ENCODE data around the gene AFG1L.
"Not testable (repeated sequence)": the region's sequence is repeated elsewhere in the genome, so short reads cannot be mapped to it uniquely, and the experiment has no call there.

Gene AFG1L

DNA sequence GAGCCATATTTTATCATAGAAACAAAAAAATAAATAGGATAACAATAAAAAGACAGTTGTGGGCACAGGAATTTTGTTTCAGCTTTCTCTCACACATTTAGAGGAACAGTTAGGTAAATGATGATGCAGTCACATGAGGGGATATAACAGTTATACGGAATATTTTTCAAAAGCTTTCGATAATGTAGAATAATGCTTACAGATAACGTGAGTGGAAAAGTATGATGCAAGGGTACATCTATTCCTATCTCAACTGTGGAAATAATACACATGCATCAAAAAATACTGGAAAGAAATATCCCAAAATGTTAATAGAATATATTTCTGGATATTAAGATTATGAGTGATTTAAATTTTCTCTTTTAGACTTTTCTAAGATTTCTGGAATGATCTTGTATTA lies 114.0 kb downstream of the AFG1L start:
- H3K27me3 ChIP-seq (ENCODE audit: insufficient read depth, poor library complexity, severe bottlenecking), result no peaks in the 10 kb centered on the region
- no peak overlapping the region for H3K27ac ChIP-seq (replicated peaks)
- no peak overlapping the region for H3K4me3 ChIP-seq (replicated peaks; ENCODE audit: insufficient read depth, low read length)
- no peak for TF ChIP-seq CTCF (IDR thresholded peaks at IDR 0.05; ENCODE audit: insufficient read depth, low read length)
- TF ChIP-seq REST (IDR thresholded peaks at IDR 0.05; ENCODE audit: insufficient replicate concordance, low read depth), result no peak
- DNase-seq (ENCODE audit: low read depth in 1 of 2, low spot score in 1 of 2), result no peak

DNA sequence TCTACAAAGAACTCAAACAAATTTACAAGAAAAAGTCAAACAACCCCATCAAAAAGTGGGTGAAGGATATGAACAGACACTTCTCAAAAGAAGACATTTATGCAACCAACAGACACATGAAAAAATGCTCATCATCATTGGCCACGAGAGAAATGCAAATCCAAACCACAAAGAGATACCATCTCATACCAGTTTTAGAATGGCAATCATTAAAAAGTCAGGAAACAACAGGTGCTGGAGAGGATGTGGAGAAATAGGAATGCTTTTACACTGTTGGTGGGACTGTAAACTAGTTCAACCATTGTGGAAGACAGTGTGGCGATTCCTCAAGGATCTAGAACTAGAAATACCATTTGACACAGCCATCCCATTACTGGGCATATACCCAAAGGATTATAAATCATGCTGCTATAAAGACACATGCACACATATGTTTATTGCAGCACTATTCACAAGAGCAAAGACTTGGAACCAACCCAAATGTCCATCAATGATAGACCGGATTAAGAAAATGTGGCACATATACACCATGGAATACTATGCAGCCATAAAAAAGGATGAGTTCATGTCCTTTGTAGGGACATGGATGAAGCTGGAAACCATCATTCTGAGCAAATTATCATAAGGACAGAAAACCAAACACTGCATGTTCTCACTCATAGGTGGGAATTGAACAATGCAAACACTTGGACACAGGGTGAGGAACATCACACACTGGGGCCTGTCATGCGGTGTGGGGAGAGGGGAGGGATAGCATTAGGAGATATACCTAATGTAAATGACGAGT lies 121.4 kb downstream of the AFG1L start:
- not testable (repeated sequence) for H3K4me3 ChIP-seq (replicated peaks; ENCODE audit: insufficient read depth, low read length); DNase-seq (ENCODE audit: low read depth in 1 of 2, low spot score in 1 of 2); H3K27me3 ChIP-seq (ENCODE audit: insufficient read depth, poor library complexity, severe bottlenecking); H3K27ac ChIP-seq (replicated peaks)

DNA sequence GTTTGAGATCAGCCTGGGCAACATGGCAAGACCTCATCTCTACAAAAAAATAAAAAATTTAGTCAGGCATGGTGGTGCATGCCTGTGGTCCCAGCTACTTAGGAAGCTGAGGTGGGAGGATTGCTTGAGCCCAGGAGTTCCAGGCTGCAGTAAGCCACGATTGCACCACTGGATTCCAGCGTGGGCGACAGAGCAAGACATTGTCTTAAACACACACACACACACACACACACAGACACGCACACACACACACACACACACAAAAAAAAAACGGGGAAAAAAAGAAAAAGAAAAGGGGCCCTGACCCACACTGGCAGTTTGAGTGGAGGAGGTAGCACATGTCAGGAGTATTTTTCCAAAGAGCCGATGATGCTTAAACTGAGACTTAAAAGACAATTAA lies 122.2 kb downstream of the AFG1L start:
- Histone ChIP-seq H3K27me3 (ENCODE audit: insufficient read depth, poor library complexity, severe bottlenecking) (no peaks in the 10 kb centered on the region), H3K4me3 (replicated peaks; ENCODE audit: insufficient read depth, low read length) (no peak overlapping the region), H3K27ac (replicated peaks) (no peak overlapping the region)
- no peak for DNase-seq (ENCODE audit: low read depth in 1 of 2, low spot score in 1 of 2)
- no peak for TF ChIP-seq CTCF (IDR thresholded peaks at IDR 0.05; ENCODE audit: insufficient read depth, low read length)
- no peak for TF ChIP-seq POLR2AphosphoS5 (IDR thresholded peaks at IDR 0.05; ENCODE audit: low read depth)
- no peak for TF ChIP-seq SPI1 (IDR thresholded peaks at IDR 0.05; ENCODE audit: borderline replicate concordance, low read depth)
- no peak for TF ChIP-seq REST (IDR thresholded peaks at IDR 0.05; ENCODE audit: insufficient replicate concordance, low read depth)
- no peak for TF ChIP-seq GABPA (IDR thresholded peaks at IDR 0.05; ENCODE audit: low read depth)

- TF ChIP-seq CTCF (IDR thresholded peaks at IDR 0.05; ENCODE audit: insufficient read depth, low read length) (no peak), SPI1 (IDR thresholded peaks at IDR 0.05; ENCODE audit: borderline replicate concordance, low read depth) (no peak), POLR2AphosphoS5 (IDR thresholded peaks at IDR 0.05; ENCODE audit: low read depth) (no peak), REST (IDR thresholded peaks at IDR 0.05; ENCODE audit: insufficient replicate concordance, low read depth) (no peak), GABPA (IDR thresholded peaks at IDR 0.05; ENCODE audit: low read depth) (no peak)
- no peak overlapping the region for H3K4me3 ChIP-seq (replicated peaks; ENCODE audit: insufficient read depth, low read length)
- no peak for DNase-seq (ENCODE audit: low read depth in 1 of 2, low spot score in 1 of 2)
- no peaks in the 10 kb centered on the region for H3K27me3 ChIP-seq (ENCODE audit: insufficient read depth, poor library complexity, severe bottlenecking)
- no peak overlapping the region for H3K27ac ChIP-seq (replicated peaks)
Observed at GRCh38 chr6:108419474-108419873, 124.6 kb downstream of the AFG1L start.

Data from HL-60 (cell line).